SU-DHL-6 (cell line): Measurements from ENCODE around the gene RALGDS.

ENCODE experiments used
- CTCF ChIP-seq: fragments of 200-600 bp; sonication (generic); IDR thresholded peaks from one replicate; pipeline ENCODE4 v1.5.1; 2017; ENCODE audit warnings: antibody characterized with exemption, mild to moderate bottlenecking, low read length, moderate library complexity; ENCODE audit not compliant: insufficient read depth, poor library complexity, severe bottlenecking
- EZH2phosphoT487 ChIP-seq: fragments of 200-600 bp; sonication (generic), shearing (Covaris generic); conservative IDR thresholded peaks from 2 replicates; pipeline ENCODE4 v1.6.1; 2018; ENCODE audit warnings: mild to moderate bottlenecking, antibody characterized with exemption, low read length, moderate library complexity, mixed read lengths

GRCh38 chr9:133125941-133126696 is 5.1 kb upstream of the RALGDS start:
- TF ChIP-seq CTCF (no peak), EZH2phosphoT487 (no peak)
